CD4-positive, alpha-beta T cell treated with Interleukin-15 for 4 hours (primary cell): ENCODE measurements around the gene NDUFS3.
A peak's percentile ranks its signal among the peaks of the same experiment; 100 is the strongest.
"Not testable (repeated sequence)": the region's sequence is repeated elsewhere in the genome, so short reads cannot be mapped to it uniquely, and the experiment has no call there.

Experiments used
- DNase-seq: peaks from one replicate; pipeline ENCODE4 v3.0.0-alpha.2; 2020; ENCODE audit warnings: low spot score

The NDUFS3 gene

DNA sequence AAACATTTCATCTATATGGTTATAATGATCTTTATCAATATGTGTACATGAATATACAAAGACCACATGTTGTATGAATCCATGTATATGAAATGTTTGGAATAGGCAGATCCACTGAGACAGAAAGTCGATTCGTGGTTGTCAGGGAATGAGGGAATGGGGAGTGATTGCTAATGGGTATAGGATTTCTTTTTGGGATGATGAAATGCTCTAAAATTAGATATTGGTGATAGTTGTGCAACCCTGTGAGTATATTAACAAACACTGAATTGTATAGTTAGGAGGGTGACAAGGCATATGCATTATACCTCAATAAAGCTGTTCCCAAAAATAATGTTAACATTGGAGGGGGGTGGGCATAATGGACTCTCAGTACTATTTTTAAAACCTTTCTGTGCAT, 18.4 kb upstream of the NDUFS3 start:
- DNase-seq: no peak

DNA sequence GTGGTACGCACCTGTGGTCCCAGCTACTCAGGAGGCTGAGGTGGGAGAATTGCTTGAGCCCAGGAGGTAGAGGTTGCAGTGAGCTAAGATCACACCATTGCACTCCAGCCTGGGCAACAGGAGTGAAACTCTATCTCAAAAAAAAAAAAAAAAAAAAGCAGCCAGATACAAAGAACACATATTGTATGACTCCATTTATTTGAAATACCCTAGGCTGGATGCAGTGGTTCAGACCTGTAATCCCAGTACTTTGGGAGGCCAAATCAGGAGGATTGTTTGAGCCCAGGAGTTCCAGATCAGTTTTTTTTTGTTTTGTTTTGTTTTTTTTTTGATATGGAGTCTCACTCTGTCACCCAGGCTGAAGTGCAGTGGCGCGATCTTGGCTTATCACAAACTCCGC, 16.5 kb upstream of the NDUFS3 start:
- DNase-seq: not testable (repeated sequence)

DNA sequence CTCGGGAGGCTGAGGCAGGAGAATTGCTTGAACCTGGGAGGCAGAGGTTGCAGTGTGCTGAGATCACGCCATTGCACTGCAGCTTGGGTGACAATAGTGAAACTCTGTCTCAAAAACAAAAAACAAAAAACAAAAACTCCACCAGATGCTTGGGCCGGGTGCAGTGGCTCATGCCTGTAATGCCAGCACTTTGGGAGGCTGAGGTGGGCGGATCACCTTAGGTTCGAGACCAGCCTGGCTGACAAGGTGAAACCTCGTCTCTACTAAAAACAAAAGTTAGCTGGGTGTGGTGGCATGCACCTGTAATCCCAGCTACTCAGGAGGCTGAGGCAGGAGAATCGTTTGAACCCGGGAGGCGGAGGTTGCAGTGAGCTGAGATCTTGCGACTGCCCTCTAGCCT, 14.5 kb upstream of the NDUFS3 start:
- not testable (repeated sequence) for DNase-seq

DNA sequence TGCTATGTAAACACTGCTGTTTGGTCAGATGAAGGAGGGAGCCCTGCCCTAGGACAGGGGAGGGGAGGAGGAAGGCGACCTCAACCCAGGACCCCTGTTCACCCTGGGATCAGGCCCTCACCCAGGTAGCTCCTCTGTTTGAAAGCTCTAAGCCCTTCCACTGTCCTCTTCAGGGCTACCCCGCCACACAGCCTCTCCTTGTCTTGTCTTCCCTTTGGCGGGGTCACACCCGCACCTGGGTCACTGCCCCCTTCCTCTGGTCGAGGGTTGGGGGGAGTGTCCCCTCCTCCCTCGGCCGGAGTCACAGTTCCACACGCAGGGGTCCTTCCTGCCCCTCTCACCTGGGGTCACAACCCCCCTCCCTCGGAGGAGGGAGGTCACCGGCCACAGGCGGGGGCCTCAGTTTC, 13.9 kb upstream of the NDUFS3 start:
- no peak for DNase-seq

DNA sequence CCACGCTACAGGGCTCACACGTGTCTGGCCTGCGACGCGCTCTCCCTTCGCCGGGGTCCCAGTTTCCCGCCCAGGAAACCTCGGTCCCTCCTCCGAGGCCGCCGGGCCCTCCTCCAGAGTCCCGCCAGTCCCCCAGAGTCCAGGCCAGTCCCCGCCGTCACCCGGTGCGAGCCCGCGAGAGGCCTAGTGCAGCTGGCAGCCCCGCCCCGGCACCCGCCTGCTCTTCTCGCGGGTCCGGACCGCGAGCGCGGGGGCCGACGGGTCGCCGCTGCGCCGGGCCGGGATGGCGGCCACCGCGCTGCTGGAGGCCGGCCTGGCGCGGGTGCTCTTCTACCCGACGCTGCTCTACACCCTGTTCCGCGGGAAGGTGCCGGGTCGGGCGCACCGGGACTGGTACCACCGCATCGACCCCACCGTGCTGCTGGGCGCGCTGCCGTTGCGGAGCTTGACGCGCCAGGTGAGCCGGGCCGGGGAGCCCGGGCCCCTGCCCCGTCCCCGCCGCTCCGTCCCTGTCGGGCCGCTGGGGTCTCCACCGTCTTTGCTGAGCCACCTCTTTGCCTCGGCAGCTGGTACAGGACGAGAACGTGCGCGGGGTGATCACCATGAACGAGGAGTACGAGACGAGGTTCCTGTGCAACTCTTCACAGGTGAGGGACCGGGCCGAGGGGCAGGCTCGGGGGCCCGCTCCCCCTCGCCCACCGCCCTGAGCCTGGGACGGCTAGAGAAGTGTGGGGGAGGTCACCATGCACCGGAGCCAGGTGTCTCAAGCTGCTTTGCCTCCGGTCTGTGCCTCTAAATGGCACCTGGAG, 13.3 kb upstream of the NDUFS3 start, which contains the start of gene PTPMT1:
TSS of gene PTPMT1 (plus strand) at position 260 of the 809 bp plus-strand sequence. CDS start at position 284, 24 bp downstream.
- peak; percentile 58 for DNase-seq

DNA sequence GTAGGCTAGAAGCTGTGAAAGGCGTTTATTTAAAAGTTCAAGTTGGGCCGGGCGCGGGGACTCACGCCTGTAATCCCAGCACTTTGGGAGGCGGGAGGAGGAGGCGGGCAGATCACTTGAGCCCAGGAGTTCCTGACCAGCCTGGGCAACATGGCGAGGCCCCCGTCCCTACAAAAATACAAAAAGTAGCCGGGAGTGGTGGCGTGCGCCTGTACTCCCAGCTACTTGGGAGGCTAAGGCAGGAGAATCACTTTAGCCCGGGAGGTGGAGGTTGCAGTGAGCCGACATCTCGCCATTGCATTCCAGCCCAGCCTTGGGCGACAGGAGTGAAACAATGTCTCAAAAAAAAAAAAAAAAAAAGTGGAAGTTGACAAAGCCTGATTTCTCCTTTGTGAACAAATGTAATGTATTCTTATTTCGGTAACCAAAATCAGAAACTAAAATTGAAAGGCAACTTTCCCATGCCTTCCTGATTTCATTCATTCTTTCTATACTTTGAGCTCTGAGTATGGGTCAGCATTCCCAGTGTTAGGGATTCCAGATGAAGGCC, 12.7 kb upstream of the NDUFS3 start:
- no peak for DNase-seq

DNA sequence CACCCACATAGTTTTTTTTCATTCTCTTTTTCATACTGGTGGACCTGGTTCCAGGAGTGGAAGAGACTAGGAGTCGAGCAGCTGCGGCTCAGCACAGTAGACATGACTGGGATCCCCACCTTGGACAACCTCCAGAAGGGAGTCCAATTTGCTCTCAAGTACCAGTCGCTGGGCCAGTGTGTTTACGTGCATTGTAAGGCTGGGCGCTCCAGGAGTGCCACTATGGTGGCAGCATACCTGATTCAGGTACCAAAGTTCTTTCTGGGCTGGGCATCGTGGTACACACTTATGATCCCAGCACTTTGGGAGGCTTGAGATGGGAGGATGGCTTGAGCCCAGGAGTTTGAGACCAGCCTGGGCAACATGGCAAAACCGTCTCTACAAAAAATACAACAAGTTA, 9.2 kb upstream of the NDUFS3 start:
- no peak for DNase-seq

DNA sequence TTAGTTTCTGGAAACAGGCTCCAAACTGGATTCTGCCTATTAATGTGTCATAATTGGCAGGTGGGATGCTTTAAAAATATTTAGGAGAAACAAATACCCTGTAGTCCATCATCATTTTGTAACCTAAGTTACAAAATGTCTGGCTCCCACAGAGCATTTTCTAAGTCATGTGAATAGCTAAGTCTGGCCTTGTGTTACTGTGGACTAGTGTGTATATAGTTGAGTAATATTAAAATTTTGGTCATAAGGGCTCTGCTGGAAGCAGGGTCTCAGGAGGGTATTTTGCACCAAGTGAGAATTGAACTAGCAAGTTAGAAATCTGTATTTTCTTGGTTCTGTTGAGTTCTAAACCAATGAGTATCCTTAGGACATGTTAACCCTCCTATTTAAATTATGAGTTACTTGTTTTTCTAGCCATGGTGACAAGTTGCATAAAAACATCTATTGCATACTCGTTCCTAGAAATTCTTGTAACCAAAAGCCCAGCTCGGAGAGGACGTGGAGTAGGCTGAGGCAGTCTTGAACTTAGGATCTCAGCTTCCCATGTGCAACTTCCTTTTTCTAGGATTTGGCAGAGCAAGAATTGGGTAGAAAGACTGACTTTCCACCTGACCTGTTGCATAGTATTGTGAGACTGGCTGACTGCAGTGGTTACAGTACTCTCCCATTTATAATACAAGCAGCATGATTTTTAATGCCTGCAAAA, 8.1 kb upstream of the NDUFS3 start:
- no peak for DNase-seq

DNA sequence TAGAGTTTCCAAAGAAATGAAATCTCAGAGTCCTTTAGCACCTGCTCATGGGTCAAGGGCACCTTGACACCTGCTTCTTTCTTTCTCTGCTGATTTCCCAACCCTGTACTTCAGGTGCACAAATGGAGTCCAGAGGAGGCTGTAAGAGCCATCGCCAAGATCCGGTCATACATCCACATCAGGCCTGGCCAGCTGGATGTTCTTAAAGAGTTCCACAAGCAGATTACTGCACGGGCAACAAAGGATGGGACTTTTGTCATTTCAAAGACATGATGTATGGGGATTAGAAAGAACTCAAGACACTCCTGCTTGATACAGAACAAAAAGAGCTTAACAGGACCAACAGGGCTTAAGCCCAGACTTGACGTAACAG, 7.5 kb upstream of the NDUFS3 start:
- no peak for DNase-seq

DNA sequence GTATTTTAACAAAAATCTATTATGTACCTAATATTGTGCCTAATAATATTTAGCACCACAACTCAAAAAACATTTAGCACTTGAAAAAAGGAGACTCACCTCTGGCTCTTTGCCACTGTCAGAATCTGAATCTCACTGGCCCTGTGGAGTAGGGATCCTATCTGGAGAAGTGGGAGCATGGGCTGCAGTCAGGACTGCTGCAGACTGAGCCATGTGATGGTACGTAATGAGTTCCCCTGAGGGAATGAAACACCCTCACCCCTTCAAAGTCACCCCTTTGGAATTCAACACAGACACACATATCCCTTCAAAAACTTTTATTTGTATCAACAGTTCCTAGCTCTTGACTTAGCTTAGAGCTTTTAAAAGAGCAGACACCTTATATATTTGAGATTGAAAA, 7.0 kb upstream of the NDUFS3 start:
- DNase-seq: no peak

DNA sequence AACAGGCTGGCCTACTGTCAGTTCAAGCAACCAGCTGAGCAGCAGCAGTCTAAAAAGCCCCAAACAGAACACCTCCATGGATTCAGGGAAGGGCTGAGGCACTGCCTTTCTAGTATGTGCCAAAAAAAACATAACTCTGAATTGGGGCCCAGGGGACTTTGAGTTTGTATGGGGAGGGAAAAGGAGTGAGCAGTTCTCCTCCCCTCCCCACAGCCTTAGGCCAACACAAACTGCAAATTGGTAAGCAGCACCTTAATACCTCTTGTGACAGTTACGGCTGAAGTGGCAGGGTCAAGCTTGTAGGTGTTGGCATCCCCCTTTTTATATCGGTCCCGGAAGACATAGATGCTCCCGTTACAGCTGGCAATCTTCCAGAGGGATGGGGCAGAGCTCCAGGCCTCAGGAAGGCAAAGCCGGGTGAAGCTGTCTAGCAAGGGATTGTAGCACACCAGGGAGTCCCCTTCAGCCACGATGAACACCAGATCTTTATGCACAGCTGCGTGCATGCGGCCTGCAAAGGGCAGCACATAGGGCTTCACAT, 6.1 kb upstream of the NDUFS3 start:
- DNase-seq: no peak

DNA sequence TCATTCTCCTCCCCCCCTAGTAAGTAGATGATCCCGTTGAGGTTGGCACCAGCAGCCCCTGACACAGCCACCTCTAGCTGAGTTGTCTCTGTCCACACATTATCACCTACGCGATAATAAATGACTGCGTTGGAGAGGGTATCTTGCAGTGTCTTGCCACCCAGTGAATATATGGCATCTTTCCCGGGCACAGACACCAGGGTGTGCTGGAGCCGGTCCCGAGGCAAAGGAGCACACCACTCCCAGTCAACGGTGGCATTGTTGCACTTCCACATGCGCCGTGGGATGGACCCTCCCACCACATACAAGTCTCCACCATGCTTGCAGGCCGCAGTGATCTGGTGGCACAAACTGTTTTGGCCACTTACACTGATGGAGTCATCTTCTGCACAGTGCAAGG, 5.6 kb upstream of the NDUFS3 start:
- no peak for DNase-seq

DNA sequence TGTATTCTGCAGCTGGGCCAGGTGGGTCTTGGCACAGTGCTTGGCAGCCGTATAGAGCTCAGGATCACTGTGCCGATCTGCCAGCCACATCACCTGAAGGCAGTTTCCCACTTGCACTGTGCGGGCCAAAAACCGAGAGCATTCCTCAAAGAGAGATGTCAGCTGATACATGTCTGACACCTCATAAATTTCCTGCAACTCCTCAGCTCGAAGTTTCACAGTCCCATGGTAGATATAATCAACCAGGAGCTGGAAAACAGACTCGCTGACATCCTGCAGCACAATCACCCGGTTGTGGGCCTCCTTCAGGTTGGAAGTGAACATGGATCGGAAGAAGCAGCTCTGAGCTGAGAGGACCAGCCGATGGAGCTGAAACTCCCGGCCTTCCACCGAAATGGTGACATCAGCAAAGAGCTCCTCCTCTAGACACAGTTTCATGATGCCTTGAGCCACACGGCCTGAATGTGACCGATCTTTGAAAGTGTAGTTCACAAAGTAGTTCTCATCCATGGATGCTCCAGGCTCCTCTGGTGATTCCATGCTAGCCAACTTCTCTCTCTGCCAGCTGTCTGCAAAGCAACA, 1.3 kb upstream of the NDUFS3 start:
- DNase-seq: no peak

DNA sequence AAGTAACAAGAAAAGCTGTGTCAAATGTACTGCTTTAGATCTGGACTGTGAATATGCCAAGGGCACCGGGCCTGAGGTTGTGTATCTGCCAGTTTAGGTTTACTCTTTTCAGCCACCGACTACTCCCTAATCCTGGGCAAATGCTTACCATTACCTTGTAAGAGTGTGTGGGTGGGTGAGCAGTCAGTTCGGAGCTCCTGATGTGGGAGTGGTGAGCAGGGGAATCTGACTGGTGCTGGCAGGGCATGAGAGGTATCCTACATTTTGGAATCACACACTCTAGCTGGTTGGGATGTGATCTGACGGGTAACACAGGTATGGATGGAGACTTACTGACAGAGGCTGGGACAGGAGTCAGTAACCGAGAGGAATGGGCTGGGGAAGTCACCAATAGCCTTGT, 5.0 kb downstream of the NDUFS3 start:
- DNase-seq: no peak

DNA sequence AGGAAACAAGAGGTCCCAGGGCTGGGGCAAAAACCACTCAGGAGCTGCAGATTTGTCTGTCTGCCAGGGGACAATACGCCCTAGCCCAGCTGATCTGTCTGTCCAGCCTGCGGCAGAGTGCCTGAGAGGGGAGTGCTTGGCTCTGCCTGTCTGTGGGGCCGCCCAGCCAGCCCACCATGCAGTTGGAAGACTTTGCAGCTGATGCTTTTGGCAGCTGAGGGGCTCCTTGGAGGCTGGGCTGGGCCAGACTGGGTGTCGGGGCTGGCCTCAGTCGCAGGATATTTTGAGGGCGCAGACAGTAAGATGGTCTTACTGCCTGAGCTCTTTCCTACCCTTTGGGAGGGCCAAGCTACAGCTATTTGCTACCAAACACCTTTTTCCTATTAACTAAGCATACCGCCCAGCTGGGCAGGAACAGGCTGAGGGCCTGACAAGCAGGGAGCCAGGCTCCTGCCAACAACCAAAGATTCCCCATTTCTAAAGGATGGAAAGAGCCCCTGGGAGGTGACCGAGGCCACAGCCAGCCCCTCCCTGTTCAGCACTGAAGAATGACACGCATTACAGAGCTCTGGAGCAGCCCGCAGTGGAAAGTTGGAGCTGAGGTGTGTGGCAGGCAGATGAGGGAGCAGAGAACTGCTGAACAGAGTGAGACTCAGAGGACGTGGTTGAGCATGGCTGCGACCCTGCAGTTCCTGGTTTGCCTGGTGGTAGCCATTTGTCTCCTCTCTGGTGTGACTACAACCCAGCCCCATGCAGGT, 7.4 kb downstream of the NDUFS3 start, which contains the start of gene FAM180B:
TSS of gene FAM180B (plus strand) at position 581 of the 758 bp plus-strand sequence. CDS start at position 672, 91 bp downstream.
- no peak for DNase-seq

DNA sequence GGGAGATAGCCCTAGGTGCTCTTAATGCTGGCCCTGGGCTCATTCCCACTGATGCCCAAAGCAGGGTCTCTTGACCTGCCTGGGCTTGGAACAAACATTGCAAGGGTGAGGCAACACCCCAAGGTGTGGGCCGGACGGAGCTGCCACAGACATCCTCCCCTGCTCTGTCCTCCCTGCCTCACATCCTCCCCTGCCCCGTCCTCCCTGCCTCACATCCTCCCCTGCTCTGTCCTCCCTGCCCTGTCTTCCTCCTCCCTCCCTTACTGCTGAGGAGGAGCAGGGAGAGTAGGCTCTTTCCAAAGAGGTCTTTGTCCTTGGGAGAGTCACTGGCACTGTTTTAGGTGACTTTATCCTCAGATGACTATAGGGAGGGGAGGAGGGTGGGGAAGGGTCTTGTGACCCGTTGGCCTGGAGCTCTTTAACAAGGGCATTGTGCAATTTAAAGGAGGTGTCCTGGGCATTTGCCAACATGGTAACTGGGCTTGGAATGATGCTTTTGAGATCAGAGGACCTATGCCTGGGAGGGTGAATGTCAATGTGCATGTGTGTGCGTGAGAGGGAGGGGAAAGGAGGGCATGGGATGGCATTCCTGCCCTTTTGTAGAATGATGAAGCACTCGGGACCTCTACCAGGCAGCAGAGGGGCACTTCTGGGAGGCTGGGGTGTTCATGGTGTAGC, 8.3 kb downstream of the NDUFS3 start:
- DNase-seq: no peak

DNA sequence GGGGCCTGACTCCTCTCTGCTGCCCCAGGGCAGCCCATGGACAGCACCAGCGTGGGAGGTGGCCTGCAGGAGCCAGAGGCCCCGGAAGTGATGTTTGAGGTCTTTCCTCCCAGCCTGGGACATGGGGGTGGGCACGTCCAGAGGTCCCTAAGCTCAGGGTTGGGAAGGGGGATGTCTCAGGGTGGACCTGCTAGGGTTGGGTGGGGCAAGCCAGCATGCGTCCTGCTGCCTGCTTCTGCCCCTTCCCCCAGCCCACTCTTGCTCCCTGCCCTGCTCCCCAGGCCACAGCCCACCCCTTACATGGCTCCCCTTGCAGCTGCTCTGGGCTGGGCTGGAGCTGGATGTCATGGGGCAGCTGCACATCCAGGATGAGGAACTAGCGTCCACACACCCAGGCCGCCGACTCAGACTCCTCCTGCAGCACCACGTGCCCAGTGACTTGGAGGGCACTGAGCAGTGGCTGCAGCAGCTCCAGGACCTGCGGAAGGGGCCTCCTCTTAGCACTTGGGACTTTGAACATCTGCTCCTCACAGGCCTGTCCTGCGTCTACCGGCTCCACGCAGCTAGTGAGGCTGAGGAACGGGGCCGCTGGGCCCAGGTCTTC, 9.0 kb downstream of the NDUFS3 start:
- DNase-seq: no peak

DNA sequence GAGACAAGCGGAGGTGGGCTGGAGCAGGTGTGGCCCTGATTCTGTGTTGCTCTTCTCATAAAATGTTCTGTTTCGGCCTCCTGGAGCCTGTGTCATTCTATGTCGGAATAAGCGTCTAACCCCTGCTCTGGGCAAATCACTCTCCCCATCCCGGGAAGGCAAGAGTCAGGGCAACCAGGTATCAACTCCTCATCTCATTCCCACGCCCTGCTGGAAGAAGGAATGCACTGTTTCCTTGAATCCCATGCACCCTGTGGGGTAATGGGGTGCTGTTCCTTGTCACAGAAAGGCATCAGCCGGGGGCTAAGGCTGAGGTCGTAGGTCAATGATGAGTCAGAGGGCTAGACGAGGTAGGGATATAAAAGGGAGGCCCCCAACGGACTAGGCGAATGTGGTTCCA, 10.2 kb downstream of the NDUFS3 start:
- no peak for DNase-seq

DNA sequence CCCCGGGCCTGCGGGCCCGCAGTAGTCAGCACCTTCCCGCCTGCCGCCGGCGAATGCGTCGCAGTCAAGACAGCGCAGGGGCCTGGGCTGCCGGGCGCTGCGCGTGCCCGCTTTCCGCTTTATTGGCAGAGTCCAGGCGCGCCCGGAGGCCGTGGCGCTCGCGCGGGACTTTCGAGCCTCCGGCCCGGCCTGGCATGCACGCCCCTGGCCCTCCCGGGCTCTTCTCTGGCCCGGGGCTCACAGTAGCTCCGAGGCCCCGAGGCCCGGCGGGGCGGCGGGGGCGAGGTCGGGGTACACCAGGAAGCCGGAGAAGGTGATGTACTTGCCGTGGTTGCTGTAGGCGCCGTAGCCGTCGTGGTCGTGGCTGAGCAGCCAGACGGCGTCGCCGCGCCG, 10.7 kb downstream of the NDUFS3 start:
- DNase-seq: no peak

DNA sequence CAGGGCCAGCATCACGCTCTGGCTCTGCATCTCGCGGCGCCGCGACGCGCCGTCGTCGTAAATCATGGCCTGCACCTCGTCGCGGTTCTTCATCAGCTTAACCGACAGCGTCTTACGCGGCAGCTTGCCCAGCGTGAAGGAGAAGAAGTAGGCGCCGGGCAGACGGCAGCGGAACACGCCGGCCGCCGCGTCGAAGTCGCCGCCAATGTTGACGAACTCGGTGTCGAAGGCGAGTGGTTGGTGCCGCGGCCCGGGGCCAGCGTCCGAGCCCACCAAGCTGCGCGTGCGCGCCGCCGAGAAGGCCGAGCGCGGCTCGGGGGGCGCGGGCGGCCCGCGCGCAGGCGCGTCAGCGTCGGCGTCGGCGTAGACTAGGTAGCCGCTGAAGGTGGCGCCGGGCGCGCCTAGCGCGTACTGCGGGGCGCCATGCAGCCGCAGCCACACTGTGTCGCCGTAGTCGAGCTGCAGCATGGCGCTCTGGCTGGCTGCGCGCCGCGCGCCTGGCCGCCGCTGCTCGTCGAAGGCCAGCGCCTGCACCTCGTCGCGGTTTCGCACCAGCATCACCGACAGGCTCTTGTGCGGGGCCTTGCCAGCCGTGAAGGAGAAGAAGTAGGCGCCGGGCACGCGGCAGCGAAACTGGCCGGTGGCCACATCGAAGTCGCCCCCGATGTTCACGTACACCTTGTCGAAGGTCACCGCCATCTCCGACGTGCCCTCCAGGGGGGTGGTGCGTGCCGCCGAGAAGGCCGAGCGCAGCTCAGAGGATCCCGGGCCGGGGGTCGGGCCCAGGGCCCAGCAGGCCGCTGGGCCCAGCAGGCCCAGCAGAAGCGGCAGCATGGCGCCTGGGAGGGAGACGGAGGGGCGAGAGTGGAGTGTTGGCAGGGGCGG, 11.3 kb downstream of the NDUFS3 start:
- no peak for DNase-seq
